AG04450 (cell line): Measurements from ENCODE around the gene PAGE2. TPM values are rescaled to one million over a fixed set of nuclear protein-coding genes. Genes with fewer than 3 reads are reported as not detected.

Source experiments
- CTCF ChIA-PET: fragments of 300-600, 350-600 bp; formaldehyde crosslinking; extraction: SDS; loops from one replicate; lab custom pipeline; 2022; ENCODE audit warnings: antibody characterized with exemption, inconsistent platforms; lab: Charles Lee
- POLR2A ChIA-PET: fragments of 350-600 bp; formaldehyde crosslinking; extraction: SDS; loops from one replicate; lab custom pipeline; 2021; ENCODE audit warnings: antibody characterized with exemption, inconsistent platforms; lab: Yijun Ruan, JAX
- DNase-seq: peaks from one replicate; pipeline ENCODE4 v3.0.0-alpha.2; 2011; ENCODE audit warnings: low read depth, low spot score
- H3K27ac ChIP-seq: one replicate; pipeline ENCODE4 v1.5.1; 2012; ENCODE audit warnings: low read depth, low read length, control low read depth
- H3K27me3 ChIP-seq: one replicate; pipeline ENCODE4 v1.6.0; 2012; ENCODE audit warnings: low read length; ENCODE audit not compliant: control insufficient read depth, insufficient read depth
- H3K4me3 ChIP-seq: 2 replicates; pipeline ENCODE4 v1.5.1; 2011; ENCODE audit warnings: mild to moderate bottlenecking, low read depth, low read length, control low read depth
- H3K9me3 ChIP-seq: 2 replicates; pipeline ENCODE4 v1.5.1; 2012; ENCODE audit warnings: low read length; ENCODE audit not compliant: control insufficient read depth, insufficient read depth
- CTCF ChIP-seq: IDR thresholded peaks from 2 replicates; pipeline ENCODE4 v1.5.1; 2011; ENCODE audit warnings: low read depth, low read length, control low read depth, inconsistent platforms
- polyA plus RNA-seq: library from polyadenylated mRNA; depleted of rRNA; stranded (reverse); fragments of >200 nt; gene quantifications from 2 replicates; pipeline ENCODE4 v1.2.3, GENCODE V29; 2011

The PAGE2 gene
- polyA plus RNA-seq, 1 experiment = not detected

GRCh38 chrX:55099162-55099561 lies 10.3 kb downstream of the PAGE2 start:
- CTCF ChIA-PET = no interaction called here
- POLR2A ChIA-PET = no interaction called here
- Histone ChIP-seq H3K27ac (no peak overlapping the region), H3K27me3 (no peaks in the 10 kb centered on the region), H3K9me3 (no peaks in the 10 kb centered on the region), H3K4me3 (no peak overlapping the region)
- DNase-seq = no peak
- TF ChIP-seq CTCF = no peak

- no peak for DNase-seq
- TF ChIP-seq CTCF = no peak
- H3K4me3 ChIP-seq = no peak overlapping the region
- H3K27me3 ChIP-seq = no peaks in the 10 kb centered on the region
- H3K9me3 ChIP-seq = no peaks in the 10 kb centered on the region
- H3K27ac ChIP-seq = no peak overlapping the region
- ChIA-PET POLR2A (no interaction called here), CTCF (no interaction called here)
Observed at GRCh38 chrX:55102754-55103153, 13.9 kb downstream of the PAGE2 start.

GRCh38 chrX:55107262-55107661 lies 18.4 kb downstream of the PAGE2 start:
- TF ChIP-seq CTCF = no peak
- no peak for DNase-seq
- Histone ChIP-seq H3K4me3 (no peak overlapping the region), H3K27me3 (no peaks in the 10 kb centered on the region), H3K9me3 (no peaks in the 10 kb centered on the region), H3K27ac (no peak overlapping the region)
- CTCF ChIA-PET = no interaction called here
- POLR2A ChIA-PET = no interaction called here

- POLR2A ChIA-PET = no interaction called here
- DNase-seq = no peak
- no peak for TF ChIP-seq CTCF
- Histone ChIP-seq H3K9me3 (no peaks in the 10 kb centered on the region), H3K27me3 (no peaks in the 10 kb centered on the region), H3K27ac (no peak overlapping the region), H3K4me3 (no peak overlapping the region)
- CTCF ChIA-PET = no interaction called here
Observed at GRCh38 chrX:55107911-55108310, 19.1 kb downstream of the PAGE2 start.

GRCh38 chrX:55109306-55109705 lies 20.5 kb downstream of the PAGE2 start:
- no peak for DNase-seq
- no peak for TF ChIP-seq CTCF
- POLR2A ChIA-PET = no interaction called here
- CTCF ChIA-PET = no interaction called here
- Histone ChIP-seq H3K9me3 (no peaks in the 10 kb centered on the region), H3K27ac (no peak overlapping the region), H3K27me3 (no peaks in the 10 kb centered on the region), H3K4me3 (no peak overlapping the region)
